IMR-90 (cell line): ENCODE measurements around the gene ZYG11B. TPM values are rescaled to one million over a fixed set of nuclear protein-coding genes. Genes with fewer than 3 reads are reported as not detected.

Source experiments
- ATAC-seq: fragments of 200-7000 bp; cut with Tn5 transposase; 2 replicates; pipeline ENCODE4 v1.9.1; 2020; ENCODE audit warnings: low read depth, mild to moderate bottlenecking, moderate library complexity
- BruUV-seq: library from RNA; stranded (reverse); fragments of 400-500 nt; replicated peaks from 2 replicates; lab custom pipeline; 2021; lab: Mats Ljungman, UMichigan
- CTCF ChIA-PET: fragments of 300-600 bp; formaldehyde crosslinking; extraction: SDS; loops from one replicate; lab custom pipeline; 2021; ENCODE audit warnings: antibody characterized with exemption; lab: Yijun Ruan, JAX
- POLR2A ChIA-PET: fragments of 300-600 bp; sonication (Branson Sonifier 250); formaldehyde crosslinking; loops from one replicate; lab custom pipeline; 2022; ENCODE audit warnings: antibody characterized with exemption; ENCODE audit not compliant: unreplicated experiment; lab: Charles Lee
- DNase-seq: peaks from one replicate; pipeline ENCODE4 v3.0.0; 2013
- H2AFZ ChIP-seq: replicated peaks from 2 replicates; pipeline ENCODE3; 2013; ENCODE audit warnings: low read length, mild to moderate bottlenecking; ENCODE audit not compliant: poor library complexity
- H2AK5ac ChIP-seq: 2 replicates; pipeline ENCODE4 v1.6.1; 2013; ENCODE audit warnings: low read depth, low read length, inconsistent platforms
- H2AK9ac ChIP-seq: replicated peaks from 2 replicates; pipeline ENCODE3; 2013; ENCODE audit warnings: mild to moderate bottlenecking, low read depth, low read length, moderate library complexity; ENCODE audit not compliant: poor library complexity
- H2BK120ac ChIP-seq: 2 replicates; pipeline ENCODE4 v1.6.1; 2013; ENCODE audit warnings: low read depth, low read length, inconsistent platforms
- H2BK15ac ChIP-seq: 3 replicates; pipeline ENCODE4 v1.6.1; 2013; ENCODE audit warnings: low read depth, low read length, inconsistent platforms
- H2BK20ac ChIP-seq: 2 replicates; pipeline ENCODE4 v1.6.1; 2013; ENCODE audit warnings: low read depth, mild to moderate bottlenecking, inconsistent platforms, low read length, moderate library complexity
- H2BK5ac ChIP-seq: 2 replicates; pipeline ENCODE4 v1.6.1; 2013; ENCODE audit warnings: mild to moderate bottlenecking, low read depth, low read length, inconsistent platforms; ENCODE audit not compliant: poor library complexity, severe bottlenecking
- H3K14ac ChIP-seq: replicated peaks from 2 replicates; pipeline ENCODE4 v1.6.1; 2013; ENCODE audit warnings: low read depth, low read length, inconsistent platforms
- H3K18ac ChIP-seq: 2 replicates; pipeline ENCODE4 v1.6.1; 2013; ENCODE audit warnings: low read depth, low read length, control low read depth
- H3K23ac ChIP-seq: 2 replicates; pipeline ENCODE4 v1.6.1; 2013; ENCODE audit warnings: low read depth, low read length, inconsistent platforms
- H3K27ac ChIP-seq: 2 replicates; pipeline ENCODE4 v1.5.1; 2013; ENCODE audit warnings: mild to moderate bottlenecking, control low read depth, low read length; ENCODE audit not compliant: insufficient read depth
- H3K27me3 ChIP-seq: 2 replicates; pipeline ENCODE4 v1.6.1; 2013; ENCODE audit warnings: low read length; ENCODE audit not compliant: control insufficient read depth, insufficient read depth
- H3K36me3 ChIP-seq: 2 replicates; pipeline ENCODE4 v1.6.1; 2013; ENCODE audit warnings: low read length, mixed read lengths; ENCODE audit not compliant: control insufficient read depth, insufficient read depth
- H3K4ac ChIP-seq: 2 replicates; pipeline ENCODE4 v1.6.1; 2013; ENCODE audit warnings: low read depth, low read length, inconsistent platforms
- H3K4me1 ChIP-seq: 2 replicates; pipeline ENCODE4 v1.6.1; 2013; ENCODE audit warnings: low read length, mixed read lengths; ENCODE audit not compliant: control insufficient read depth, insufficient read depth
- H3K4me2 ChIP-seq: 2 replicates; pipeline ENCODE4 v1.6.1; 2013; ENCODE audit warnings: low read depth, mild to moderate bottlenecking, control low read depth, low read length, moderate library complexity
- H3K4me3 ChIP-seq: 2 replicates; pipeline ENCODE4 v1.5.1; 2013; ENCODE audit warnings: low read depth, mild to moderate bottlenecking, control low read depth, low read length, moderate library complexity; ENCODE audit not compliant: insufficient read depth
- H3K56ac ChIP-seq: 2 replicates; pipeline ENCODE4 v1.6.1; 2013; ENCODE audit warnings: low read length, inconsistent platforms; ENCODE audit not compliant: insufficient read depth; ENCODE audit errors: extremely low read depth
- H3K79me1 ChIP-seq, 2 experiments: 2 replicates each; pipeline ENCODE4 v1.6.1; 2013; ENCODE audit warnings: low read length in 2 of 2, inconsistent platforms in 1 of 2, low read depth in 1 of 2
- H3K9ac ChIP-seq: 2 replicates; pipeline ENCODE4 v1.6.1; 2013; ENCODE audit warnings: low read depth, low read length, control low read depth
- H3K9me1 ChIP-seq: 2 replicates; pipeline ENCODE4 v1.6.1; 2013; ENCODE audit warnings: low read length, inconsistent platforms; ENCODE audit not compliant: insufficient read depth
- H3K9me3 ChIP-seq: 2 replicates; pipeline ENCODE4 v1.6.1; 2013; ENCODE audit warnings: low read length; ENCODE audit not compliant: control insufficient read depth, insufficient read depth
- H4K20me1 ChIP-seq: 2 replicates; pipeline ENCODE4 v1.6.1; 2013; ENCODE audit warnings: low read length, inconsistent platforms; ENCODE audit not compliant: insufficient read depth
- H4K5ac ChIP-seq: 2 replicates; pipeline ENCODE4 v1.6.1; 2013; ENCODE audit warnings: mild to moderate bottlenecking, low read depth, low read length, control low read depth
- H4K8ac ChIP-seq, 2 experiments: 2 replicates each; pipeline ENCODE4 v1.6.1; 2013; ENCODE audit warnings: low read depth in 2 of 2, low read length in 2 of 2, control low read depth in 1 of 2, inconsistent platforms in 1 of 2
- H4K91ac ChIP-seq: 2 replicates; pipeline ENCODE4 v1.6.1; 2013; ENCODE audit warnings: low read depth, low read length, inconsistent platforms; ENCODE audit not compliant: insufficient read depth
- BHLHE40 ChIP-seq: fragments of 150-350 bp; IDR thresholded peaks from 2 replicates; pipeline ENCODE4 v1.6.1; 2016; ENCODE audit warnings: mild to moderate bottlenecking, low read depth, low read length
- CEBPB ChIP-seq: IDR thresholded peaks from 2 replicates; pipeline ENCODE4 v1.6.1; 2012; ENCODE audit warnings: low read depth, low read length, improper control_type of control experiment
- CHD1 ChIP-seq: IDR thresholded peaks from 2 replicates; pipeline ENCODE4 v1.6.1; 2012; ENCODE audit warnings: low read depth, low read length, improper control_type of control experiment
- ELK1 ChIP-seq: fragments of 150-350 bp; IDR thresholded peaks from 2 replicates; pipeline ENCODE4 v1.6.1; 2016; ENCODE audit warnings: low read depth, mild to moderate bottlenecking, low read length, moderate library complexity, borderline replicate concordance
- FOS ChIP-seq: fragments of 150-350 bp; IDR thresholded peaks from 2 replicates; pipeline ENCODE4 v1.6.1; 2016; ENCODE audit warnings: low read depth, low read length
- MAFK ChIP-seq: IDR thresholded peaks from 2 replicates; pipeline ENCODE4 v1.6.1; 2012; ENCODE audit warnings: low read depth, low read length, improper control_type of control experiment
- MAZ ChIP-seq: IDR thresholded peaks from 2 replicates; pipeline ENCODE4 v1.6.1; 2012; ENCODE audit warnings: low read depth, mild to moderate bottlenecking, low read length, improper control_type of control experiment, moderate library complexity, borderline replicate concordance
- MXI1 ChIP-seq: IDR thresholded peaks from 2 replicates; pipeline ENCODE4 v1.6.1; 2012; ENCODE audit warnings: low read depth, mild to moderate bottlenecking, low read length, moderate library complexity, borderline replicate concordance
- NFE2L2 ChIP-seq: fragments of 150-350 bp; IDR thresholded peaks from 2 replicates; pipeline ENCODE4 v1.6.1; 2016; ENCODE audit warnings: low read depth, mild to moderate bottlenecking, low read length
- POLR2A ChIP-seq: IDR thresholded peaks from 2 replicates; pipeline ENCODE4 v1.6.1; 2012; ENCODE audit warnings: mild to moderate bottlenecking, low read depth, low read length
- RAD21 ChIP-seq: IDR thresholded peaks from 2 replicates; pipeline ENCODE4 v1.6.1; 2012; ENCODE audit warnings: low read length, improper control_type of control experiment
- RCOR1 ChIP-seq: IDR thresholded peaks from 2 replicates; pipeline ENCODE4 v1.6.1; 2012; ENCODE audit warnings: mild to moderate bottlenecking, low read length, improper control_type of control experiment; ENCODE audit not compliant: insufficient replicate concordance
- RFX5 ChIP-seq: IDR thresholded peaks from 2 replicates; pipeline ENCODE4 v1.8.0; 2012; ENCODE audit warnings: low read depth, mild to moderate bottlenecking, low read length, moderate library complexity
- SMC3 ChIP-seq: fragments of 150-350 bp; IDR thresholded peaks from 2 replicates; pipeline ENCODE4 v1.6.1; 2016; ENCODE audit warnings: low read depth, mild to moderate bottlenecking, antibody characterized with exemption, low read length, moderate library complexity
- USF2 ChIP-seq: fragments of 150-350 bp; IDR thresholded peaks from 2 replicates; pipeline ENCODE4 v1.6.1; 2017; ENCODE audit warnings: mild to moderate bottlenecking, antibody characterized with exemption, low read length, low read depth
- dilution Hi-C: fragments of 300-500 bp; cut with HindIII; formaldehyde crosslinking; loops from one replicate; pipeline ENCODE4 v1.14.3; 2018; ENCODE audit warnings: low sequenced_read_pairs; ENCODE audit not compliant: unreplicated experiment
- in situ Hi-C: fragments of 300-500 bp; cut with MboI; formaldehyde crosslinking; loops from 3 replicates; pipeline ENCODE4 v1.14.3; 2019; ENCODE audit warnings: low sequenced_read_pairs, inconsistent platforms, mixed read lengths
- intact Hi-C: fragments of 100-400 bp; cut with micrococcal nuclease; formaldehyde crosslinking; loops from 2 replicates; pipeline ENCODE4 v1.10.0; 2022
- polyA plus RNA-seq, 3 experiments: library from polyadenylated mRNA; depleted of rRNA; stranded (reverse); fragments of >200 nt; gene quantifications; 2 replicates each; pipeline ENCODE4 v1.2.3, GENCODE V29; 2012; ENCODE audit warnings: low replicate concordance in 1 of 3
- total RNA-seq: library from RNA; depleted of rRNA; stranded (reverse); fragments of >200 nt; gene quantifications from 2 replicates; pipeline ENCODE4 v1.2.3, GENCODE V29; 2012
- TF ChIP-seq, protein P1 (sequence below): conservative IDR thresholded peaks from 2 replicates; pipeline ENCODE4 v1.5.1; 2012; ENCODE audit warnings: mild to moderate bottlenecking, low read depth, low read length, improper control_type of control experiment

Gene ZYG11B
- total and polyA plus RNA-seq, 2 of the 4 experiments (the other 2 are of a cell fraction): 8.1 to 55.2 TPM

- Histone ChIP-seq H4K8ac (no peak overlapping the region), H3K4me1 (no peaks in the 10 kb centered on the region), H3K79me1 (no peaks in the 10 kb centered on the region; a peak in 2 of 4 replicates), H3K14ac (no peak overlapping the region), H4K5ac (no peak overlapping the region), H3K56ac (no peak overlapping the region), H2AFZ (no peak overlapping the region), H2AK9ac (no peak overlapping the region), H3K9ac (no peak overlapping the region), H3K9me3 (no peaks in the 10 kb centered on the region), H3K4me3 (no peak overlapping the region), H4K91ac (no peak overlapping the region), H3K4me2 (no peak overlapping the region), H3K23ac (no peak overlapping the region), H3K27me3 (no peaks in the 10 kb centered on the region), H2BK5ac (no peak overlapping the region), H2BK15ac (no peak overlapping the region), H4K20me1 (no peaks in the 10 kb centered on the region), H3K36me3 (peaks cover 17% of the 10 kb centered on the region), H3K27ac (no peak overlapping the region), H2BK120ac (no peak overlapping the region), H3K9me1 (0 out of 2 replicates have a peak, but pooled peaks cover 3% of the 10 kb centered on the region), H2AK5ac (no peak overlapping the region), H2BK20ac (no peak overlapping the region), H3K4ac (no peak overlapping the region), H3K18ac (no peak overlapping the region)
- in situ Hi-C loops (no loop called here), intact Hi-C loops (no loop called here), dilution Hi-C loops (no loop called here)
- POLR2A ChIA-PET: no interaction called here
- TF ChIP-seq USF2 (no peak), MAFK (no peak), MXI1 (no peak), CEBPB (no peak), RCOR1 (no peak), FOS (no peak), RAD21 (no peak), NFE2L2 (no peak), POLR2A (no peak), MAZ (no peak), SMC3 (no peak), BHLHE40 (no peak), RFX5 (no peak), CHD1 (no peak), ELK1 (no peak)
- TF ChIP-seq, protein P1, sequence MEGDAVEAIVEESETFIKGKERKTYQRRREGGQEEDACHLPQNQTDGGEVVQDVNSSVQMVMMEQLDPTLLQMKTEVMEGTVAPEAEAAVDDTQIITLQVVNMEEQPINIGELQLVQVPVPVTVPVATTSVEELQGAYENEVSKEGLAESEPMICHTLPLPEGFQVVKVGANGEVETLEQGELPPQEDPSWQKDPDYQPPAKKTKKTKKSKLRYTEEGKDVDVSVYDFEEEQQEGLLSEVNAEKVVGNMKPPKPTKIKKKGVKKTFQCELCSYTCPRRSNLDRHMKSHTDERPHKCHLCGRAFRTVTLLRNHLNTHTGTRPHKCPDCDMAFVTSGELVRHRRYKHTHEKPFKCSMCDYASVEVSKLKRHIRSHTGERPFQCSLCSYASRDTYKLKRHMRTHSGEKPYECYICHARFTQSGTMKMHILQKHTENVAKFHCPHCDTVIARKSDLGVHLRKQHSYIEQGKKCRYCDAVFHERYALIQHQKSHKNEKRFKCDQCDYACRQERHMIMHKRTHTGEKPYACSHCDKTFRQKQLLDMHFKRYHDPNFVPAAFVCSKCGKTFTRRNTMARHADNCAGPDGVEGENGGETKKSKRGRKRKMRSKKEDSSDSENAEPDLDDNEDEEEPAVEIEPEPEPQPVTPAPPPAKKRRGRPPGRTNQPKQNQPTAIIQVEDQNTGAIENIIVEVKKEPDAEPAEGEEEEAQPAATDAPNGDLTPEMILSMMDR: no peak
- no peak for ATAC-seq
- BruUV-seq: no TSS peak
- CTCF ChIA-PET: no interaction called here
- no peak for DNase-seq
Measured at GRCh38 chr1:52801011-52801410, 74.8 kb downstream of the ZYG11B start.
